HFFc6 (cell line): ENCODE results near the gene E4F1. TPM values are rescaled to one million over a fixed set of nuclear protein-coding genes. Genes with fewer than 3 reads are reported as not detected.

Experiments
- DNase-seq: peaks from one replicate; pipeline ENCODE4 v3.0.0-alpha.2; 2018
- H3K27ac Mint-ChIP-seq: 2 replicates; pipeline ENCODE4 v1.8.0; 2020; ENCODE audit warnings: mild to moderate bottlenecking, mixed read lengths
- H3K27me3 Mint-ChIP-seq: 2 replicates; pipeline ENCODE4 v1.8.0; 2021; ENCODE audit warnings: mild to moderate bottlenecking, moderate library complexity, mixed read lengths; ENCODE audit not compliant: insufficient read depth
- H3K36me3 Mint-ChIP-seq: 2 replicates; pipeline ENCODE4 v1.8.0; 2021; ENCODE audit warnings: low read depth, mixed read lengths
- H3K4me1 Mint-ChIP-seq: 2 replicates; pipeline ENCODE4 v1.8.0; 2020; ENCODE audit warnings: low read depth, mixed read lengths
- H3K4me3 Mint-ChIP-seq: 2 replicates; pipeline ENCODE4 v1.8.0; 2020; ENCODE audit warnings: mild to moderate bottlenecking, moderate library complexity, mixed read lengths
- H3K9me3 Mint-ChIP-seq: 2 replicates; pipeline ENCODE4 v1.8.0; 2020; ENCODE audit warnings: mild to moderate bottlenecking, mixed read lengths
- total RNA-seq, 6 experiments: library from RNA; stranded (reverse); fragmentation: NEBNext Ultra II Directional; extraction: Animal tissue kit (Norgen Biotek cat#: 25700); gene quantifications; 2 replicates in 1 of 6; 3 replicates in 5 of 6; pipeline ENCODE4 v1.2.3, GENCODE V29; 2021
- TF ChIP-seq, protein P1 (sequence below): fragments of 200-600 bp; sonication (generic); IDR thresholded peaks from 2 replicates; pipeline ENCODE4 v1.5.0; 2021; ENCODE audit warnings: antibody characterized with exemption, mild to moderate bottlenecking

E4F1 gene
- total RNA-seq, 6 experiments from 2014 or later, result 15.8 to 19.8 (median 16.7) TPM

DNA sequence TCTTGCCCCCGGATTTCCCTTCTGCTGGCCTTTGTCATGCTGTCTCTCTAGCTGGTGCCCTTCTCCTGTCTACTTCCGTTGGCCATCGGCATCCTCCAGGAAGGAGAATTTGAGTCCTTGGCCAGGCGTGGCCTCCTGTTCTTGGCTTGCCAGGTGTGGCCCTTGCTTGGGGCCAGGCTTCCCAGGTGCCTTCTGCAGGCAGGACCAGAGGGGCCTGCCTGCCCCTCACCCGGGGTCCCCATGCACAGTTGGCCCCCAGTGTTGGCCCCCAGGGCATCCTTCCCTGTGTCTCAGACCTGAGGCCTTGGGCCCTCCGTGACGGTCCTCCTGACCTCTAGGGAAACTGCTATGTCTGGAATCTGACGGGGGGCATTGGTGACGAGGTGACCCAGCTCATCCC, 15.5 kb upstream of the E4F1 start:
- Mint-ChIP-seq H3K9me3 (no peaks in the 10 kb centered on the region), H3K36me3 (peaks cover 11% of the 10 kb centered on the region; the same call in 1 of the 2 replicates), H3K27ac (no peak overlapping the region)

DNA sequence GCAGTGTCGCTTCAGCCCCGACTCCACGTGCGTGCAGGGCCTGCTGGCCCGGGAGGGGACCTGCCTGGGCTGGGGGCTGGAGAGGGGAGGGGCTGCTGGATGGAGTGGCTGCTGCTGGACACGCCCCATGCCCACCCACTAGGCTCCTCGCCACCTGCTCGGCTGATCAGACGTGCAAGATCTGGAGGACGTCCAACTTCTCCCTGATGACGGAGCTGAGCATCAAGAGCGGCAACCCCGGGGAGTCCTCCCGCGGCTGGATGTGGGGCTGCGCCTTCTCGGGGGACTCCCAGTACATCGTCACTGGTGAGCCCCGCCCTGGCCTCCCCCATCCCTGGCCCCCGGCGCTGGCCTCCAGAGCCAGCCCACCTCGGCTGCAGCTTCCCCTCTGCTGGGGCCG, 15.1 kb upstream of the E4F1 start:
- Mint-ChIP-seq H3K27me3 (peaks cover 8% of the 10 kb centered on the region), H3K4me1 (peaks cover 30% of the 10 kb centered on the region), H3K4me3 (no peak overlapping the region), H3K36me3 (peaks cover 11% of the 10 kb centered on the region; the same call in 1 of the 2 replicates), H3K27ac (no peak overlapping the region), H3K9me3 (no peaks in the 10 kb centered on the region)
- no peak for DNase-seq
- TF ChIP-seq, protein P1, sequence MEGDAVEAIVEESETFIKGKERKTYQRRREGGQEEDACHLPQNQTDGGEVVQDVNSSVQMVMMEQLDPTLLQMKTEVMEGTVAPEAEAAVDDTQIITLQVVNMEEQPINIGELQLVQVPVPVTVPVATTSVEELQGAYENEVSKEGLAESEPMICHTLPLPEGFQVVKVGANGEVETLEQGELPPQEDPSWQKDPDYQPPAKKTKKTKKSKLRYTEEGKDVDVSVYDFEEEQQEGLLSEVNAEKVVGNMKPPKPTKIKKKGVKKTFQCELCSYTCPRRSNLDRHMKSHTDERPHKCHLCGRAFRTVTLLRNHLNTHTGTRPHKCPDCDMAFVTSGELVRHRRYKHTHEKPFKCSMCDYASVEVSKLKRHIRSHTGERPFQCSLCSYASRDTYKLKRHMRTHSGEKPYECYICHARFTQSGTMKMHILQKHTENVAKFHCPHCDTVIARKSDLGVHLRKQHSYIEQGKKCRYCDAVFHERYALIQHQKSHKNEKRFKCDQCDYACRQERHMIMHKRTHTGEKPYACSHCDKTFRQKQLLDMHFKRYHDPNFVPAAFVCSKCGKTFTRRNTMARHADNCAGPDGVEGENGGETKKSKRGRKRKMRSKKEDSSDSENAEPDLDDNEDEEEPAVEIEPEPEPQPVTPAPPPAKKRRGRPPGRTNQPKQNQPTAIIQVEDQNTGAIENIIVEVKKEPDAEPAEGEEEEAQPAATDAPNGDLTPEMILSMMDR, result no peak

More for the DNA sequence above, 15.5 kb upstream of the E4F1 start:
- TF ChIP-seq, protein P1, result no peak
- Mint-ChIP-seq H3K4me1 (peaks cover 25% of the 10 kb centered on the region), H3K27me3 (peaks cover 6% of the 10 kb centered on the region), H3K4me3 (no peak overlapping the region; the same call in 1 of the 2 replicates)
- DNase-seq, result no peak

DNA sequence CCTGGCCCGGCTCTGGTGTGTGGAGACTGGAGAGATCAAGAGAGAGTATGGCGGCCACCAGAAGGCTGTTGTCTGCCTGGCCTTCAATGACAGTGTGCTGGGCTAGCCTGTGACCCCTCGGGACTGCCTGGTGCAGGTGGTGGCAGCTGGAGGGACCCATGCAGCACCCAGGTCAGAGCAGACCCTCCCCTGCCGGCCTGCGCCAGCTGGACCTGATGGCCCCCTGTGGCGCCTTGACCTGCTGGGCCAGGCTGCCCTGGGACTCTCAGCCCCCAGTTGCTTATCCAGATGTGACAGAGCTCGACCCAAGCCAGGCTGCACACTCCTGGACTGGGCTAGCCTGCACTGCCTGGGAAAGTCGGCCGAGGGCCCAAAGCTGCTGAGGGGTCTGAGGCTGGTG, 14.6 kb upstream of the E4F1 start:
- peaks cover 11% of the 10 kb centered on the region; the same call in 1 of the 2 replicates for H3K36me3 Mint-ChIP-seq
- no peak for DNase-seq
- TF ChIP-seq, protein P1, result no peak
- no peak overlapping the region for H3K27ac Mint-ChIP-seq
- H3K27me3 Mint-ChIP-seq, result peaks cover 11% of the 10 kb centered on the region
- no peak overlapping the region for H3K4me3 Mint-ChIP-seq
- H3K4me1 Mint-ChIP-seq, result peaks cover 33% of the 10 kb centered on the region
- H3K9me3 Mint-ChIP-seq, result no peaks in the 10 kb centered on the region

DNA sequence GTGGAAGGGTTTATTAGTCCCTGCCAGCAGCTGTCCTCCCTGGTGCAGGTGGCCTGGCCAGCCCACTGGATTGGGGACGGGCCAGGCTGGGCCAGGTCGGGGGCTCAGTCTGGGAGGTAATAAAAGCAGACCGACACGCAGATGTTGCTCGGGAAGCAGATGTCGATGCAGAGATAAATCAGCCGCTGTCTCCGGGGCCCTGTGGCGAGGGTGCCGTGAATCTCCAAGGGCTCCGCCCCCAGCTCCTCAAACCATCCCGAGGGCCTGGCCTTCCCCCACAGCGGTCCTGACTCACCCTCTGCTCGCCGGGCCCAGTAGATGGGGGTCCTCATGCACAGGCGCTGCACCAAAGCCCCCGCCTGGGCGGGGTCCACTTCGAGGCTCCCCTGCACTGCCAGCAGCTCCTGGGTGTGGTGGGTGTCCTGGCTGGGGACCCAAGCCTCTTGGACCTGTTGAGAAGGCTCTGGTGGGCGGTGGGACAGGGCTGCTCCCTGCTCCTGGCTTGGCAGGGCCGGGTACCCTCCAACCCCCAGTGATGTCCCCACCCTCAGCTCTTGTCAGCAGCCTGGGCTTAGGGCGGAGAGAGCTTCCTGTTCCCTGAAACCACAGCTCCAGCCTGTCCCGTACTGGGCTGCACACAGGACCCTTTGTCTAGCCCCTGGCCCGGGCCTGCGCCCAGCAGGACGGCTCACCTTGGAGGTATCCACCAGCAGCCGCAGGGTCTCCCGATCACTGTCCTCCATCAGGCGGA, 14.0 kb upstream of the E4F1 start:
- H3K27me3 Mint-ChIP-seq, result peaks cover 11% of the 10 kb centered on the region
- no peak for DNase-seq
- H3K4me1 Mint-ChIP-seq, result peaks cover 31% of the 10 kb centered on the region
- TF ChIP-seq, protein P1, result no peak
- no peaks in the 10 kb centered on the region for H3K9me3 Mint-ChIP-seq
- no peak overlapping the region for H3K27ac Mint-ChIP-seq
- no peak overlapping the region for H3K4me3 Mint-ChIP-seq
- H3K36me3 Mint-ChIP-seq, result peaks cover 11% of the 10 kb centered on the region; the same call in 1 of the 2 replicates

DNA sequence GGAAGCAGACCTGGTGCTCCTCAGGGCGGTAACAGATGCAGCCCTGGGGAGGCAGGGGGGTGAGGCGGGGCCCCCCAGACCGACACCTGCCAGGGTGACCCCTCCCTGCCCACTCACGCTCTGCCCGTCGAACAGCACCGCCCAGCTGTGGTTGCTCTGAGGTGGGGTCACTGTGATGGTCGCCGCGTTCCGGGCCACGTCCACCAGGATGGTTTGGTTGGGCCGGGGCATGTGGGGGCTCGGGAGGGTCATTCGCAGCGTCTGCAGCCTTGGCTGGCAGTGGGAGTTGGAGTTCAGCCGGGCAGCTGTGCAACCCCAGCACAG, 13.4 kb upstream of the E4F1 start:
- Mint-ChIP-seq H3K9me3 (no peaks in the 10 kb centered on the region), H3K27me3 (peaks cover 11% of the 10 kb centered on the region), H3K27ac (no peak overlapping the region), H3K36me3 (peaks cover 11% of the 10 kb centered on the region; the same call in 1 of the 2 replicates), H3K4me3 (no peak overlapping the region), H3K4me1 (peaks cover 27% of the 10 kb centered on the region)
- DNase-seq, result no peak
- TF ChIP-seq, protein P1, result no peak
